Activated CD4-positive, alpha-beta T cell treated with anti-CD3 and anti-CD28 coated beads, Interleukin-2, amount 10 ng/mL, durations not matched to agents 24 days and 14 days (primary cell): Measurements from ENCODE around the gene USP7. TPM values are rescaled to one million over a fixed set of nuclear protein-coding genes. Genes with fewer than 3 reads are reported as not detected.
"Not testable (repeated sequence)": the region's sequence is repeated elsewhere in the genome, so short reads cannot be mapped to it uniquely, and the experiment has no call there.

Source experiments
- DNase-seq: peaks from one replicate; pipeline ENCODE4 v3.0.0; 2022
- H3K27ac Mint-ChIP-seq: one replicate; pipeline ENCODE4 v1.8.0; 2022; ENCODE audit warnings: mild to moderate bottlenecking, mixed read lengths
- H3K27me3 Mint-ChIP-seq: one replicate; pipeline ENCODE4 v1.8.0; 2022; ENCODE audit warnings: mixed read lengths
- H3K36me3 Mint-ChIP-seq: one replicate; pipeline ENCODE4 v1.8.0; 2022; ENCODE audit warnings: low read depth, mild to moderate bottlenecking, mixed read lengths
- H3K4me1 Mint-ChIP-seq: one replicate; pipeline ENCODE4 v1.8.0; 2021; ENCODE audit warnings: mixed read lengths
- H3K4me3 Mint-ChIP-seq: one replicate; pipeline ENCODE4 v1.8.0; 2022; ENCODE audit warnings: mild to moderate bottlenecking, moderate library complexity, mixed read lengths
- H3K9me3 Mint-ChIP-seq: one replicate; pipeline ENCODE4 v1.8.0; 2021; ENCODE audit warnings: mixed read lengths
- intact Hi-C: fragments of 100-400 bp; cut with micrococcal nuclease; formaldehyde crosslinking; loops from one replicate; pipeline ENCODE4 v1.15.1; 2023
- total RNA-seq: library from RNA; stranded (reverse); gene quantifications from 2 replicates; pipeline ENCODE4 v1.2.3, GENCODE V29; 2022

Gene USP7
- total RNA-seq, 1 donor from 2014 or later, result 186 TPM

GRCh38 chr16:8919934-8920462 lies 43.7 kb downstream of the USP7 start:
- intact Hi-C loops, result loop anchor here (1.0 to 5.0 kb wide), 2 partner anchors 8 to 42 kb away; partner anchors contain the start of gene USP7
- peaks cover 75% of the 10 kb centered on the region for H3K36me3 Mint-ChIP-seq
- H3K9me3 Mint-ChIP-seq, result no peaks in the 10 kb centered on the region
- peak overlapping the region; percentile 56 for H3K4me3 Mint-ChIP-seq
- H3K27ac Mint-ChIP-seq, result peak overlapping the region; percentile 81
- DNase-seq, result no peak
- peaks cover 56% of the 10 kb centered on the region for H3K4me1 Mint-ChIP-seq
- no peaks in the 10 kb centered on the region for H3K27me3 Mint-ChIP-seq

- intact Hi-C loops, result loop anchor here (1.0 kb wide), 1 partner anchor 9 kb away; no protein-coding TSS in a partner anchor
- Mint-ChIP-seq H3K36me3 (peaks cover 76% of the 10 kb centered on the region), H3K9me3 (no peaks in the 10 kb centered on the region), H3K27me3 (no peaks in the 10 kb centered on the region), H3K27ac (peak overlapping the region; percentile 81), H3K4me1 (peaks cover 58% of the 10 kb centered on the region), H3K4me3 (peak overlapping the region; percentile 56)
- DNase-seq, result peak; percentile 63
These were observed 44.4 kb downstream of the USP7 start for GRCh38 chr16:8919089-8919933.

- Mint-ChIP-seq H3K4me1 (peaks cover 61% of the 10 kb centered on the region), H3K36me3 (peaks cover 86% of the 10 kb centered on the region)
- H3K9me3 Mint-ChIP-seq, intact Hi-C loops, H3K4me3 Mint-ChIP-seq, DNase-seq, H3K27ac Mint-ChIP-seq, H3K27me3 Mint-ChIP-seq: not testable (repeated sequence)
These were observed 46.4 kb downstream of the USP7 start for GRCh38 chr16:8917336-8917735.

- intact Hi-C loops, result no loop called here
- H3K36me3 Mint-ChIP-seq, result peaks cover 85% of the 10 kb centered on the region
These were observed 47.0 kb downstream of the USP7 start for GRCh38 chr16:8916541-8917225.

GRCh38 chr16:8915722-8916301 lies 47.9 kb downstream of the USP7 start:
- no peak for DNase-seq
- Mint-ChIP-seq H3K27me3 (no peaks in the 10 kb centered on the region), H3K36me3 (peaks cover 85% of the 10 kb centered on the region), H3K27ac (no peak overlapping the region), H3K4me3 (no peak overlapping the region), H3K4me1 (peaks cover 59% of the 10 kb centered on the region), H3K9me3 (no peaks in the 10 kb centered on the region)
- intact Hi-C loops, result no loop called here

More at GRCh38 chr16:8916541-8917225, 47.0 kb downstream of the USP7 start:
- H3K27ac Mint-ChIP-seq, result peak overlapping the region; percentile 13
- peaks cover 60% of the 10 kb centered on the region for H3K4me1 Mint-ChIP-seq
- H3K4me3 Mint-ChIP-seq, result no peak overlapping the region
- no peak for DNase-seq
- no peaks in the 10 kb centered on the region for H3K9me3 Mint-ChIP-seq
- no peaks in the 10 kb centered on the region for H3K27me3 Mint-ChIP-seq

- Mint-ChIP-seq H3K4me3 (no peak overlapping the region), H3K27ac (no peak overlapping the region), H3K4me1 (peaks cover 49% of the 10 kb centered on the region), H3K9me3 (no peaks in the 10 kb centered on the region), H3K36me3 (peaks cover 75% of the 10 kb centered on the region), H3K27me3 (no peaks in the 10 kb centered on the region)
- intact Hi-C loops, result no loop called here
- DNase-seq, result no peak
These were observed 49.6 kb downstream of the USP7 start for GRCh38 chr16:8914098-8914497.

- no peaks in the 10 kb centered on the region for H3K27me3 Mint-ChIP-seq
- intact Hi-C loops, result no loop called here
- peaks cover 46% of the 10 kb centered on the region for H3K4me1 Mint-ChIP-seq
- no peaks in the 10 kb centered on the region for H3K9me3 Mint-ChIP-seq
- peak overlapping the region; percentile 40 for H3K27ac Mint-ChIP-seq
- peaks cover 73% of the 10 kb centered on the region for H3K36me3 Mint-ChIP-seq
- DNase-seq, result no peak
- no peak overlapping the region for H3K4me3 Mint-ChIP-seq
These were observed 50.9 kb downstream of the USP7 start for GRCh38 chr16:8912793-8913192.

GRCh38 chr16:8910811-8911210 lies 52.9 kb downstream of the USP7 start:
- Mint-ChIP-seq H3K27me3 (no peaks in the 10 kb centered on the region), H3K36me3 (peaks cover 66% of the 10 kb centered on the region), H3K4me3 (no peak overlapping the region), H3K9me3 (no peaks in the 10 kb centered on the region), H3K27ac (peak overlapping the region; percentile 18), H3K4me1 (peaks cover 39% of the 10 kb centered on the region)
- intact Hi-C loops, result no loop called here
- DNase-seq, result no peak

- Mint-ChIP-seq H3K27ac (peak overlapping the region; percentile 63), H3K4me1 (peaks cover 24% of the 10 kb centered on the region), H3K9me3 (no peaks in the 10 kb centered on the region), H3K36me3 (peaks cover 64% of the 10 kb centered on the region), H3K4me3 (no peak overlapping the region), H3K27me3 (no peaks in the 10 kb centered on the region)
- peak; percentile 60 for DNase-seq
- intact Hi-C loops, result loop anchor here (5.0 kb wide), 2 partner anchors 48 to 98 kb away; no protein-coding TSS in a partner anchor
These were observed 54.8 kb downstream of the USP7 start for GRCh38 chr16:8908810-8909468.

GRCh38 chr16:8907096-8907495 lies 56.6 kb downstream of the USP7 start:
- Mint-ChIP-seq H3K27ac (no peak overlapping the region), H3K27me3 (no peaks in the 10 kb centered on the region), H3K4me3 (no peak overlapping the region), H3K36me3 (peaks cover 65% of the 10 kb centered on the region), H3K9me3 (no peaks in the 10 kb centered on the region), H3K4me1 (peaks cover 20% of the 10 kb centered on the region)
- DNase-seq, result no peak
- intact Hi-C loops, result loop anchor here (5.0 kb wide), 2 partner anchors 50 to 100 kb away; no protein-coding TSS in a partner anchor

- Mint-ChIP-seq H3K9me3 (no peaks in the 10 kb centered on the region), H3K4me1 (peaks cover 14% of the 10 kb centered on the region), H3K36me3 (peaks cover 70% of the 10 kb centered on the region), H3K4me3 (no peak overlapping the region), H3K27me3 (no peaks in the 10 kb centered on the region), H3K27ac (no peak overlapping the region)
- intact Hi-C loops, result loop anchor here (2.0 to 5.0 kb wide), 3 partner anchors 51 to 229 kb away; no protein-coding TSS in a partner anchor
- no peak for DNase-seq
These were observed 57.7 kb downstream of the USP7 start for GRCh38 chr16:8905795-8906591.

- Mint-ChIP-seq H3K4me3 (no peak overlapping the region), H3K27ac (no peak overlapping the region), H3K9me3 (no peaks in the 10 kb centered on the region), H3K36me3 (peaks cover 70% of the 10 kb centered on the region), H3K27me3 (no peaks in the 10 kb centered on the region), H3K4me1 (peaks cover 9% of the 10 kb centered on the region)
- DNase-seq, result peak; percentile 75
- intact Hi-C loops, result loop anchor here (2.0 to 5.0 kb wide), 3 partner anchors 52 to 230 kb away; no protein-coding TSS in a partner anchor
These were observed 58.4 kb downstream of the USP7 start for GRCh38 chr16:8905168-8905762.
